ENCODE results near the gene PLIN1.

- TF ChIP-seq POLR2A (IDR thresholded peaks at IDR 0.05) (no peak), CTCF (IDR thresholded peaks at IDR 0.05) (no peak), EP300 (IDR thresholded peaks at IDR 0.05) (no peak)
These were observed 12.1 kb downstream of the PLIN1 start for GRCh38 chr15:89666858-89667705.

Data from tibial nerve (tissue), 4 donors.